ENCODE measurements around the gene NUTF2. TPM values are rescaled to one million over a fixed set of nuclear protein-coding genes. Genes with fewer than 3 reads are reported as not detected.

NUTF2 gene
- polyA plus RNA-seq, 3 donors: 64.2 to 104 (median 90.3) TPM

DNA sequence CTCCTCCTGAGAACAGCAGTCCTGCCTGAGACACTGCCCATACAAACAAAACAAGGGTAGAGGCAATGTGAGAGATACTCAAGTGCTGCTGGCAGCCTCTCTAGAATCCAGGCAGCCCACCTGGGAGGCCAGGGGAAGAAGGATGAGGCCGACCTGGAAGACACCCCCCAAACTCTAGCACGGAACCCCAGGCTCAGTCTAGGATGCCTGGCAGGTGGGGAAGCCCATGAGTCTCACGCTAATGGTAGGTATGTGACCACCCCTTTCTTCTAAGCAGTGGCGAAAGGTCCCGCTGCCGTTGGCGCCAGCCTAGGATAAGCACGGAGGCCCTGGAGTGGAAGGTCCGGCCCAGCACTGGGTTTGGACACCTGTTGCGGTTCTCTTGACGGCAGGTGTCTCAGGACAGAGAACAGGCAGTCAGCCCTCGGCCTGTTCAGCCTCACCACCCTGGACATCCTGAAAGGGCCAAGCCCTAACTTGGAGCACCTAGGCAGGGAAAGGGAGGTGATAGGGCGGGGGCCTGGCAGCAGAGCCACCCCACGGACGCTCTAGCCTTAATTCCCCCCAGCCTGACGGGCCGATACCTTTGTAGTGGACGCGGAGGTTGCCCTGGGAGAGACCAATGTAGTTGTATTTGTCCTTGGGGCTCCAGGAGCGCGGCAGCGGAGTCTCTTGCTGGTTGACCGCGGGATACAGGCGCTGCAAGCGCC lies 40.9 kb upstream of the NUTF2 start:
- H3K27ac ChIP-seq (ENCODE audit: low read depth in 1 of 2, low read length in 2 of 2): peak overlapping the region; percentile 13 to 92
- H4K20me1 ChIP-seq (ENCODE audit: insufficient read depth, low read length): peaks cover 15% of the 10 kb centered on the region
- DNase-seq: no peak
- Mint-ChIP-seq H3K4me1 (peaks cover 33% of the 10 kb centered on the region), H3K4me3 (peak overlapping the region; percentile 84 to 94), H3K27ac (peak overlapping the region; percentile 72 to 93 (median 83)), H3K9me3 (peaks cover 0 to under 1% (median 0%) of the 10 kb centered on the region in 7 donors), H3K27me3 (ENCODE audit: low read depth in 3 of 3) (peaks cover 0 to 2% (median under 1%) of the 10 kb centered on the region in 3 donors), H3K36me3 (peaks cover 20 to 35% of the 10 kb centered on the region in 2 donors)
- 1% methylated on average over 23 of the region's 26 CpGs for WGBS (ENCODE audit: insufficient coverage)
- peaks cover 50% of the 10 kb centered on the region for H3K79me2 ChIP-seq (ENCODE audit: insufficient read depth, low read length)
- peaks cover 22 to 34% of the 10 kb centered on the region in 2 donors for H3K4me1 ChIP-seq (ENCODE audit: control insufficient read depth in 1 of 2, insufficient read depth in 2 of 2, low read length in 2 of 2)
- no peaks in the 10 kb centered on the region for H3K9me3 ChIP-seq (replicated peaks in 1 of 2; ENCODE audit: control insufficient read depth in 1 of 2, insufficient read depth in 1 of 2, low read length in 2 of 2)
- H2AFZ ChIP-seq (ENCODE audit: insufficient read depth, low read depth, low read length, poor library complexity, severe bottlenecking): peak overlapping the region; percentile 99
- TF ChIP-seq, protein P1, sequence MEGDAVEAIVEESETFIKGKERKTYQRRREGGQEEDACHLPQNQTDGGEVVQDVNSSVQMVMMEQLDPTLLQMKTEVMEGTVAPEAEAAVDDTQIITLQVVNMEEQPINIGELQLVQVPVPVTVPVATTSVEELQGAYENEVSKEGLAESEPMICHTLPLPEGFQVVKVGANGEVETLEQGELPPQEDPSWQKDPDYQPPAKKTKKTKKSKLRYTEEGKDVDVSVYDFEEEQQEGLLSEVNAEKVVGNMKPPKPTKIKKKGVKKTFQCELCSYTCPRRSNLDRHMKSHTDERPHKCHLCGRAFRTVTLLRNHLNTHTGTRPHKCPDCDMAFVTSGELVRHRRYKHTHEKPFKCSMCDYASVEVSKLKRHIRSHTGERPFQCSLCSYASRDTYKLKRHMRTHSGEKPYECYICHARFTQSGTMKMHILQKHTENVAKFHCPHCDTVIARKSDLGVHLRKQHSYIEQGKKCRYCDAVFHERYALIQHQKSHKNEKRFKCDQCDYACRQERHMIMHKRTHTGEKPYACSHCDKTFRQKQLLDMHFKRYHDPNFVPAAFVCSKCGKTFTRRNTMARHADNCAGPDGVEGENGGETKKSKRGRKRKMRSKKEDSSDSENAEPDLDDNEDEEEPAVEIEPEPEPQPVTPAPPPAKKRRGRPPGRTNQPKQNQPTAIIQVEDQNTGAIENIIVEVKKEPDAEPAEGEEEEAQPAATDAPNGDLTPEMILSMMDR (IDR thresholded peaks at IDR 0.05): no peak
- intact Hi-C loops (cut with micrococcal nuclease): loop anchor here (2.0 to 10.0 kb wide), 4 partner anchors 86 to 141 kb away; partner anchors contain the start of genes C16orf86 (in 2 of the 2), ENKD1 (in 2 of the 2), ACD (in 1 of the 2) and PARD6A (in 1 of the 2)
- H3K4me2 ChIP-seq (replicated peaks; ENCODE audit: extremely low read depth, low read length, poor library complexity, severe bottlenecking): peak overlapping the region; percentile 100
- H3K27me3 ChIP-seq (ENCODE audit: control insufficient read depth in 2 of 2, insufficient read depth in 2 of 2, low read length in 2 of 2): no peaks in the 10 kb centered on the region
- H3K4me3 ChIP-seq (replicated peaks in 1 of 3; ENCODE audit: low read depth in 2 of 3, low read length in 3 of 3): peak overlapping the region; percentile 76 to 97 (median 84)
- peaks cover 7 to 27% of the 10 kb centered on the region in 2 donors for H3K36me3 ChIP-seq (replicated peaks in 1 of 2; ENCODE audit: control insufficient read depth in 1 of 2, insufficient read depth in 2 of 2, low read length in 2 of 2)
- H3K9ac ChIP-seq (ENCODE audit: insufficient read depth, low read length, poor library complexity, severe bottlenecking): peak overlapping the region; percentile 90

DNA sequence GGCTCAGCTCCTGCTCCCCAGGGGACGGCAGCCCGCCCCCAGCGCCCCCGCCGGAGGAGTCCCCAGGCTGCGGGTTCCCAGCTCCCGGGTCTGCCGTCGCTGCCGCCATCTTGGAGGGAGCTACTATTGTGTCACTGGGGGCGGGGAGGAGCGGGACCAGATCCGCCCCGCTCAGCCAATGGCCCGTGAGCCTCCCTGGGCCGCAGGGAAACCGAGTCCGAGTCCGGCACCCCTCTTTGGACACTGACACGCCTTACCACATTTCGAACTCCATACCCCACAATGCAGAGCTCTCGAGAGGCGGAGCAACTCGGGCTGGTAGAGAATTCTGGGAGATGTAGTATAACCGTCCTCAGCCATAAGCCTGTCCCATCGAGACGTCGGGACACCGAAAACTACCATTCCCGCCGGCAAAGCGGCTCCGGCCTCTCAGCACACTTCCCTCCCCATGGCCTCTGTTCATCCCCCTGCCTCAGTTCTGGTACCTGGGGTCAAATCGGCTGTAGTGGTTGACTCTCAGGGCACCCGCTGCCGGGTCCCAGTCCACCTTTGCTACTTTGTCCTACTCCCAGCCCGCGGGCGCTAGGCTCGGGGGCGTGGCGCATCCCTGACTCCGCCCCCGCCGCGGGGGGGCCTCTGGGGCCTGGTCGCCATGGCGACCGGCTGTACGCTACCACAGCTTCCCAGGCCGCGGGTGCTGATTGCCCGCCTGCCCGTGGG lies 40.1 kb upstream of the NUTF2 start, which contains the start of the genes RANBP10 and TSNAXIP1:
RANBP10 (minus strand) TSS at position 133 of the 720 bp plus-strand sequence; CDS start at position 109, 24 bp downstream.
TSNAXIP1 (plus strand) TSS at position 462 of the 720 bp plus-strand sequence. CDS start 261 bp downstream, outside the sequence.
- Mint-ChIP-seq H3K4me1 (peaks cover 28% of the 10 kb centered on the region), H3K27ac (peak within 1 kb of the TSS; percentile 73 to 96 (median 94)), H3K27me3 (ENCODE audit: low read depth in 3 of 3) (peaks cover under 1 to 2% (median 2%) of the 10 kb centered on the region in 3 donors), H3K4me3 (peak within 1 kb of the TSS; percentile 84 to 94), H3K9me3 (peaks cover 0 to 2% (median 0%) of the 10 kb centered on the region in 7 donors), H3K36me3 (peaks cover 14 to 28% of the 10 kb centered on the region in 2 donors)
- H3K27ac ChIP-seq (ENCODE audit: low read depth in 1 of 2, low read length in 2 of 2): peak within 1 kb of the TSS; percentile 30 to 92
- WGBS (ENCODE audit: insufficient coverage): 1% methylated on average over 44 of the region's 54 CpGs
- H3K79me2 ChIP-seq (ENCODE audit: insufficient read depth, low read length): peaks cover 43% of the 10 kb centered on the region
- no peaks in the 10 kb centered on the region for H3K9me3 ChIP-seq (replicated peaks in 1 of 2; ENCODE audit: control insufficient read depth in 1 of 2, insufficient read depth in 1 of 2, low read length in 2 of 2)
- H3K36me3 ChIP-seq (replicated peaks in 1 of 2; ENCODE audit: control insufficient read depth in 1 of 2, insufficient read depth in 2 of 2, low read length in 2 of 2): peaks cover 3 to 20% of the 10 kb centered on the region in 2 donors
- H2AFZ ChIP-seq (ENCODE audit: insufficient read depth, low read depth, low read length, poor library complexity, severe bottlenecking): peak within 1 kb of the TSS; percentile 99
- peaks cover 22 to 34% of the 10 kb centered on the region in 2 donors for H3K4me1 ChIP-seq (ENCODE audit: control insufficient read depth in 1 of 2, insufficient read depth in 2 of 2, low read length in 2 of 2)
- H4K20me1 ChIP-seq (ENCODE audit: insufficient read depth, low read length): peaks cover 8% of the 10 kb centered on the region
- H3K4me2 ChIP-seq (replicated peaks; ENCODE audit: extremely low read depth, low read length, poor library complexity, severe bottlenecking): peak within 1 kb of the TSS; percentile 100
- DNase-seq: peak; percentile 98 to 99 (median 99)
- TF ChIP-seq, protein P1 (IDR thresholded peaks at IDR 0.05): no peak
- peak within 1 kb of the TSS; percentile 76 to 97 (median 84) for H3K4me3 ChIP-seq (replicated peaks in 1 of 3; ENCODE audit: low read depth in 2 of 3, low read length in 3 of 3)
- no peaks in the 10 kb centered on the region for H3K27me3 ChIP-seq (ENCODE audit: control insufficient read depth in 2 of 2, insufficient read depth in 2 of 2, low read length in 2 of 2)
- intact Hi-C loops (cut with micrococcal nuclease): loop anchor here (1.0 to 10.0 kb wide), 5 partner anchors 40 to 142 kb away; partner anchors contain the start of genes C16orf86 (in 2 of the 2), ENKD1 (in 2 of the 2), NUTF2 (in 2 of the 2) and ACD (in 1 of the 2)
- H3K9ac ChIP-seq (ENCODE audit: insufficient read depth, low read length, poor library complexity, severe bottlenecking): peak within 1 kb of the TSS; percentile 90
